Activated CD4-positive, alpha-beta memory T cell treated with anti-CD3 and anti-CD28 coated beads, Interleukin-2, amount 10 ng/mL, durations not matched to agents 7 days and 5 days (primary cell): ENCODE data around the gene LHFPL2. TPM values are rescaled to one million over a fixed set of nuclear protein-coding genes. Genes with fewer than 3 reads are reported as not detected.

Source experiments
- CTCF ChIA-PET: fragments of 350-600 bp; sonication (Branson Sonifier 250); formaldehyde crosslinking; loops from one replicate; lab custom pipeline; 2021; ENCODE audit warnings: antibody characterized with exemption, inconsistent platforms; lab: Charles Lee
- POLR2A ChIA-PET: fragments of 350-600 bp; sonication (Branson Sonifier 250); formaldehyde crosslinking; loops from one replicate; lab custom pipeline; 2021; ENCODE audit warnings: antibody characterized with exemption; lab: Charles Lee
- DNase-seq: peaks from one replicate; pipeline ENCODE4 v3.0.0-alpha.2; 2020
- H3K27ac Mint-ChIP-seq: one replicate; pipeline ENCODE4 v1.8.0; 2021; ENCODE audit warnings: mild to moderate bottlenecking, mixed read lengths
- H3K27me3 Mint-ChIP-seq: one replicate; pipeline ENCODE4 v1.8.0; 2021; ENCODE audit warnings: mixed read lengths
- H3K36me3 Mint-ChIP-seq: one replicate; pipeline ENCODE4 v1.8.0; 2021; ENCODE audit warnings: low read depth, mixed read lengths
- H3K4me1 Mint-ChIP-seq: one replicate; pipeline ENCODE4 v1.8.0; 2021; ENCODE audit warnings: mixed read lengths
- H3K4me3 Mint-ChIP-seq: one replicate; pipeline ENCODE4 v1.8.0; 2021; ENCODE audit warnings: mild to moderate bottlenecking, mixed read lengths
- H3K9me3 Mint-ChIP-seq: one replicate; pipeline ENCODE4 v1.8.0; 2021; ENCODE audit warnings: mixed read lengths
- total RNA-seq, 2 experiments: library from RNA; stranded (reverse); gene quantifications; one replicate each; pipeline ENCODE4 v1.2.3, GENCODE V29; 2021

Gene LHFPL2
- total RNA-seq, 2 experiments from 2014 or later = 0.18 to 0.30 TPM

DNA sequence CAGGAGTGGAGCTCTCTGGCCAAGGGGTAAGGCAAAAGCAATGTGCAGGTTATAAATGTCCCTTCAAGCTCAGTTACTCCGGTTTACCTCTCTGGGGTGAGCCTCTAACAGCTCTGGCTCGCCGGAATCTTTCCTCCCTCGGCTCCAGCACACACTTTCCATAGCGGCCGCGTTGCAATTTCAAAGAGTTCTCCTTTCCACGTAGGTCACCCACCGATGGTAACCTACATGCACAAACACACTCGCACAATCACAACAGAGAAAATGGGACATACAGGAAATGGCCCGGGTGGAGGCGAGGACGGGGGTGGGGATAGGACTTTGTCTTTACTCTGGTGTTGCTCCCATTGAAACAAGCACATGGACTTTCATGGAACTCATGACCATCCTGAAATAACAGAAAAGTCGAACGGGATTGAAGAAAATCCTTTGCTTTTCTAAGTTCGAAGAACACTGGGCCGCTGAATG is 1.2 kb downstream of the LHFPL2 start:
- no peak for DNase-seq
- ChIA-PET POLR2A (interaction anchor here (0.9 kb wide), 1 partner anchor 265 kb away, joined by 3 read pairs; no protein-coding TSS in a partner anchor), CTCF (no interaction called here)
- H3K27ac Mint-ChIP-seq = no peak overlapping the region
- peaks cover 13% of the 10 kb centered on the region for H3K4me1 Mint-ChIP-seq
- no peaks in the 10 kb centered on the region for H3K9me3 Mint-ChIP-seq
- peaks cover 3% of the 10 kb centered on the region for H3K36me3 Mint-ChIP-seq
- H3K27me3 Mint-ChIP-seq = peaks cover 49% of the 10 kb centered on the region
- H3K4me3 Mint-ChIP-seq = peak overlapping the region; percentile 59

DNA sequence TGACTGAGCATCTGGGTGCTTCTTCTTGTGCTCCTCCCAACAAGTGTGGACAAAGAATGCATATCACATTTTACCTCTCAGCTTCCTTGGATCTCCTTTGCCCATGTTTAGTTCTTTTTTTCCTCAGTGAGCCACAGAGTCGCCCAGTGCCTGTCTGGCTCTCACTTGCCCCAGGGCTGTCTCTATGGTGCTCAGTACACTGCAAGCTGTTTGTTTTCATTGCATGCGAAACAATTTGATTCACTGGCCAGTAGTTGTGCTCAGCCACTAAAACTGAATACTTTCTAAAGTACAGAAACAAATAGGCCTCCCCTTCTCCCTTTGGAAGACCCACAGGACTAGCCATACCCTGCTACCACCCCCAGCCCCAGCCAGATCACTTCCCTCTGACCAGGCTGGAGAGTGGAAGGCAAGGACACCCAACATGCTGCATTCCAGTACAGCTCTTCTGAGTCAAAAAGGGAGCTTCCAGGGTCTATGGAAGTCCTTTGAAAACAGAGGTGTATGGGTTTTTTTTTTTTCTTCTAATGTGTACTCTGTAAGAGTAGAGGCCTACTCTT is 3.8 kb downstream of the LHFPL2 start:
- ChIA-PET CTCF (no interaction called here), POLR2A (no interaction called here)
- peaks cover 2% of the 10 kb centered on the region for H3K36me3 Mint-ChIP-seq
- no peak overlapping the region for H3K27ac Mint-ChIP-seq
- H3K4me3 Mint-ChIP-seq = no peak overlapping the region
- no peaks in the 10 kb centered on the region for H3K9me3 Mint-ChIP-seq
- H3K27me3 Mint-ChIP-seq = peaks cover 45% of the 10 kb centered on the region
- H3K4me1 Mint-ChIP-seq = peaks cover 10% of the 10 kb centered on the region
- DNase-seq = no peak

DNA sequence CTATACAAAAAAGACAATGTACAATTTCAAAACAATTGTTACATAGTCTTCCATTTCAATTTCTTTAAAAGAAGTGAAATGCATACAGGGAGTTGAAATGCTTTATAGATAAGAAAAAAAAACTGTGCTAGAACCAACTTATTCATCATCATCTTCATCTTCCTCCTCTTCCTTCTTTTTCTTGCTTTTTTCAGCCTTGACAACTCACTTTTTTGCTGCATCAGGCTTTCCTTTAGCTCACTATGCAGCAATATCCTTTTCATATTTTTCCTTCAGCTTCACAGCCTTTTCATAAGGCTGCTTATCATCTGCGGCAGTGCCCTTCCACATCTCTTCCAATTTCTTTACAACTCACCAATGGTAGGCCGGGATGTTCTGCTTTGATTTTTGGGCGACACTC is 4.4 kb downstream of the LHFPL2 start:
- no peaks in the 10 kb centered on the region for H3K36me3 Mint-ChIP-seq
- no peak overlapping the region for H3K4me3 Mint-ChIP-seq
- no peak overlapping the region for H3K27ac Mint-ChIP-seq
- H3K9me3 Mint-ChIP-seq = no peaks in the 10 kb centered on the region
- H3K27me3 Mint-ChIP-seq = peaks cover 44% of the 10 kb centered on the region
- ChIA-PET POLR2A (no interaction called here), CTCF (no interaction called here)
- H3K4me1 Mint-ChIP-seq = peaks cover 8% of the 10 kb centered on the region
- no peak for DNase-seq

DNA sequence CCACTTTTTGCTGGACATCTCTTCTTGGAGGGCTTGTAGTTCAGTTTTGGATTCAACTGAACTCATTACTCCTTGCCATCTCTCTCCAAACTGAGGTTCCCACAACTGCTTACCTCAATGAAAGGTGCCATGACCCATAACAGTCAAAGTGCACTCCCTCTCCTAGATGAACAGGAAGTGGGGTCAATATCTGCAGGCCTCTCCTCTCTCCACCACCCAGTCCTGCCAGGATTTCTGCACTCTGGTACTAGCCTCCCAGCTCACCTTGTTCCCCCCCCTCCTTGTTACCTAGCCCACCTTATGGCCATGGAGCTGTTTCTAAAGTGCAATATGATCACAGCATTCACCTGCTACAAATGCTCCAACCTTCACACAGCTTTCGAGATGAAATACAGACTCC is 5.9 kb downstream of the LHFPL2 start:
- Mint-ChIP-seq H3K4me3 (no peak overlapping the region), H3K27me3 (peaks cover 45% of the 10 kb centered on the region), H3K36me3 (no peaks in the 10 kb centered on the region), H3K4me1 (peaks cover 7% of the 10 kb centered on the region), H3K9me3 (no peaks in the 10 kb centered on the region), H3K27ac (no peak overlapping the region)
- ChIA-PET CTCF (no interaction called here), POLR2A (no interaction called here)
- DNase-seq = no peak

DNA sequence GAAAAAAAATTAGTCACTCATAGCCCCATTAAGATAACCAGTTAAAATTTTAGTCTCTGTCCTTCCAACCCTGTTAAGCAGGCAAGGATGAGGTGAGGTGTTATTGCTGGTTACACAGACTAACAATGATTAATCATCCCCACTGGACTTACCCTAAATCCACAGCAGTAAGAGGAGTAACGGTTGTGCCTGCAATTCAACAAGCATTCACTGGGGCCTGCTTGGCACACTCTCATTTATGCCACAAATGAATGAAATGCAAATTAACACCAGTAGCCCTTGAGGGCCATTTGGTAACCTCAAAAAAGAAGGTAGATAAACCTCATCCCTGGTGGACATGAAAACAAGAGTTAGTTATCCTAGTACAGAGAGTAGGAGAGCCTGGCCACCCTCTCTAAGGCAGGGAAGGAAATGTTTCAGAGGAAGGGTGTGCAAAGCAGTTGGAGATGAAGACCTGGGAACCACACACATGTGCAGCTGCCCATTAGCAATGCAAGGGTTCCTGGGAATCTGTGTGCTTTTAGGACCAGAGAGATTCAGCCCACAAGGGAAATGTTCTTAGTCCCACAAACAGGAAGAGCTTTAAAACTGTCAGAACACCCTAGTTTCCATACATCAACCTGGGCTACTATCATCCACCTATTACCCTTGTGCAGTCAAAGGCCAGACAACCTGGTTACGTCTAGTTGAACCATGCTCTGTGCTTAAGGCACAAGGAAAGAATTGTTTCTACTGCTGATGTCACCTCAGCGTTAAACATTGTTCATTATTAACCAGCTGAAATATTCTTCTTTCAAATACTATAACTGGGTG is 7.7 kb downstream of the LHFPL2 start:
- Mint-ChIP-seq H3K4me3 (no peak overlapping the region), H3K9me3 (no peaks in the 10 kb centered on the region), H3K36me3 (no peaks in the 10 kb centered on the region), H3K27ac (no peak overlapping the region), H3K27me3 (peaks cover 30% of the 10 kb centered on the region), H3K4me1 (no peaks in the 10 kb centered on the region)
- DNase-seq = no peak
- ChIA-PET CTCF (interaction anchor here (0.6 kb wide), 1 partner anchor 1217 kb away, joined by 4 read pairs; no protein-coding TSS in a partner anchor), POLR2A (no interaction called here)

DNA sequence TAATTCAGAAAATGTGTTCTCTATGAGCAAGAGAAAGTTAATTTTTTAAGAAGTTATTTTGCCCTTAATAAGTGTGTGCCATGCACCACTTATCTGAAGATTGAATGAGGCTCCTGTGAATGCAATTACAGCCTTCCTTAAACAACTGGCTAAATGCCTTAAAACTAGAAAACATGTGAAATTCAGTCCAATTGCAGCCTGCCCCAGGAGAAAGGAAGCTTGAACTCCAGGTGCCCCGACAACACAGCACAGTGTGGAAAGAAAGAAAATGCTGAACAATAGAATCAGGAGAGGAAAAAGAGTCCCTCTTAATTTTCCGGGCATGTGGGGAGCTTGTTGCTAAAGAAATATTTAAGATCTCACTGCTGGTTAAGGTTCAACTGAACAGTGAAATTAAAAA is 8.8 kb downstream of the LHFPL2 start:
- H3K4me3 Mint-ChIP-seq = no peak overlapping the region
- CTCF ChIA-PET = no interaction called here

DNA sequence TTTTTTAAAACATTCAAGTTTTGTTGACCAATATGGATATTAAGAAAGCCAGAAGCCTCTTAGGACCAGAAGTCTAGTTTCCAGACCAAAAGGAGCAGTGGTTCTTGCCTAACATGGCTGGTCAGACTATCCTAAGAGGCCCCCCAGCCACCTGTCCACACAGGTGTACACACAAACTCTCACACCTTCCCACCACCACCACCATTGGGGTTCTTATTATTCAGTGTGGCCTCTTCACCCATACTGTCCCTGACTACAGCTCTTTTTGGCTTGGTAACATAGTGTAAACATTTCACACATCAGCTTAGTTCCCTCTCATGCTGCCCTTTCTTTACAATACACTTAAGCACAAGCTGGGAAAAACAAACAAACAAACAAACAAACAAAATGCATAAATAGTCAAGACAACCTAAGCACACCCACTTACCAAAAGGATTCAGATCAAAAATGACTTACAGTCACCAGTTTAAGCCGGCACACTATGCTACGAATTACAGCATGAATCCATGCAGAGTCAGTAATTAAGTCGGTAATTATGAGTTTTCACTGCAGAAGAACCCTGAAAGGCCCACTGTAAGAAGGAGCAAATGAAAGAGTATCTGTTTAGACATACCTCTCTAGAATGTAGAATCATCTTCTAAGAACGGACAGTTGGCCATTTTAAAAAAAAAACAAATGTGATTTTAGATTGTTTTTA is 9.5 kb downstream of the LHFPL2 start:
- H3K9me3 Mint-ChIP-seq = no peaks in the 10 kb centered on the region
- no peaks in the 10 kb centered on the region for H3K4me1 Mint-ChIP-seq
- H3K36me3 Mint-ChIP-seq = no peaks in the 10 kb centered on the region
- H3K4me3 Mint-ChIP-seq = no peak overlapping the region
- peaks cover 27% of the 10 kb centered on the region for H3K27me3 Mint-ChIP-seq
- POLR2A ChIA-PET = no interaction called here
- CTCF ChIA-PET = no interaction called here
- DNase-seq = no peak
- H3K27ac Mint-ChIP-seq = no peak overlapping the region

More for the DNA sequence above, 8.8 kb downstream of the LHFPL2 start:
- Mint-ChIP-seq H3K4me1 (no peaks in the 10 kb centered on the region), H3K36me3 (no peaks in the 10 kb centered on the region), H3K9me3 (no peaks in the 10 kb centered on the region), H3K27me3 (peaks cover 30% of the 10 kb centered on the region), H3K27ac (no peak overlapping the region)
- DNase-seq = no peak
- POLR2A ChIA-PET = no interaction called here

DNA sequence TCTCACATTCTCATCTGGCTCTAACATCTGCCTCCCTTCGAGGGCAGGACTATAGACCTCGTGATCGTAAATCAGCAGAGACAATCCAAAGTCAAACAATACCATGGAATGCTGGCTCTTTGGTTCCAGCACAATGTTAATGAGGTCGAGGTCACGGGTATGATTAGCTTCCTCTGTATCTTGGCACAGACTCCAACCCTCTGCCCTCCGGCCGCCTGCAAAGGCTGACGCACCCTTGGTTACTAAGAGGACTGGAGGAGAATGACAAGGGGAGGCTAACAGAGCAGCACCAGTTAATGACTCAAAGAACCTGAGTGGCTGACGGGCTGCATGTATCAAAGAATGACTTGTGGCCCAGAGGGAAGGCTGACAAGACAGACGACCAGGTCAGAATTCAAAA is 10.1 kb downstream of the LHFPL2 start:
- DNase-seq = no peak
- no peak overlapping the region for H3K27ac Mint-ChIP-seq
- ChIA-PET POLR2A (no interaction called here), CTCF (no interaction called here)
- H3K9me3 Mint-ChIP-seq = no peaks in the 10 kb centered on the region
- peaks cover 26% of the 10 kb centered on the region for H3K27me3 Mint-ChIP-seq
- no peaks in the 10 kb centered on the region for H3K4me1 Mint-ChIP-seq
- H3K4me3 Mint-ChIP-seq = no peak overlapping the region
- H3K36me3 Mint-ChIP-seq = no peaks in the 10 kb centered on the region

DNA sequence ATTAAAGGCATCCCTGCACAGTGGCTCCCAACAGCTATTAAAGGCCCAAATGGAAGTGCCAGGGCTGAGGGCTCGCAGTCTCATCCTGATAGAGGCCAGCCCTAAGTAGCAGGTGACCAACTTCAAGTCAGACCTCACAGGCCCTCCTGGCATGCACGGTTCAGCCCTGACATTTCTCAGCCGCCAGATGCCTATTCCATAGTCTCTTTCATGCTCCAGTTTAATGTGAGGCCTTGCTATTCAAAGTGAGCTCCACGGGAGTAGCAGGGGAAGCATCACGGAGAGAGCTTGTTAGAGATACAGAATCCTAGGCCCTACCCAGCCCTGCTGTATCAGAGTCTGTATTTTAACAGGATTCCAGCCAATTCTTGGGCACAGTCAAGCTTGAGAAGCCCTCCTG is 11.1 kb downstream of the LHFPL2 start:
- ChIA-PET CTCF (no interaction called here), POLR2A (no interaction called here)
- Mint-ChIP-seq H3K27me3 (peaks cover 21% of the 10 kb centered on the region), H3K4me1 (no peaks in the 10 kb centered on the region), H3K9me3 (no peaks in the 10 kb centered on the region), H3K4me3 (no peak overlapping the region), H3K36me3 (no peaks in the 10 kb centered on the region), H3K27ac (no peak overlapping the region)
- no peak for DNase-seq

DNA sequence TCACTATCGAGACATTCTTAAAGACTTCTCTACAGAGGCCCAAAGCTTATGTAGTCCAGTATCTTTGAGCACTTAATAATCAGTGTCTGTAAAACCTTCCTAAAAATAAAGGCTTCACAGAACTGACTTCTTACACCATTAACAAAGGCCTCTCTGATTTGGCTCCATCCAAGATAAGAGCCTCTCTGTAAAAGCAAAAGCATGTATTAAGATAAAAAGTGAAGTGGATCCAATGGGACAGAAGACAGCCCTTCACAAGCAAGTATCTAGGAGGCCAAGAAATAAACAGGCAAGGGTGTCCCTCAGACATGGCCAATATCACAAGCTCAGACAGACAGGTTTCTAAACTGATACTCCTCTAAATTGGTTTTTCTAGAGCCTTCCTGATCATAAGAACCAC is 11.9 kb downstream of the LHFPL2 start:
- Mint-ChIP-seq H3K36me3 (no peaks in the 10 kb centered on the region), H3K27me3 (peaks cover 17% of the 10 kb centered on the region), H3K27ac (no peak overlapping the region), H3K9me3 (no peaks in the 10 kb centered on the region), H3K4me3 (no peak overlapping the region), H3K4me1 (no peaks in the 10 kb centered on the region)
- CTCF ChIA-PET = no interaction called here
- DNase-seq = no peak
- POLR2A ChIA-PET = no interaction called here

DNA sequence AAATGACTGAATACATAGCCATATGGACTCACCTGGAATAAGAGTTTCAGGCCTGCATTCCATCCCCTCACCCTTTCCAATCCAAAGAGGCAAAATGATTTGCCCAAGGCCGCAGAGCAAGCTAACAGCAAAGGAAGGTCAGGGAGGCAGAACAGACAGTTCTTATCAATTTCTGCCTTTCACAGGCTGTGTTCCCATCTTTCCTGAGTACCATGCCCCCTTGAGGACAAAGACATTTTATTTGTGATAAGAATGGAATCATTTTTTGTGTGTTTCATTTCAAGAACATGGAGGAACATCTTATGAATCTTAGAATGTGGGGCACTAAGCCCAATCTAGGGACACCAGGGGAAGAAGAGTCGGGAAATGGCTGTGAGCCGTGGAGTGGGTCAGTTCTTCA is 13.9 kb downstream of the LHFPL2 start:
- no peaks in the 10 kb centered on the region for H3K4me1 Mint-ChIP-seq
- H3K9me3 Mint-ChIP-seq = no peaks in the 10 kb centered on the region
- peaks cover 8% of the 10 kb centered on the region for H3K27me3 Mint-ChIP-seq
- DNase-seq = no peak
- no peak overlapping the region for H3K27ac Mint-ChIP-seq
- no peaks in the 10 kb centered on the region for H3K36me3 Mint-ChIP-seq
- ChIA-PET CTCF (no interaction called here), POLR2A (no interaction called here)
- H3K4me3 Mint-ChIP-seq = no peak overlapping the region

DNA sequence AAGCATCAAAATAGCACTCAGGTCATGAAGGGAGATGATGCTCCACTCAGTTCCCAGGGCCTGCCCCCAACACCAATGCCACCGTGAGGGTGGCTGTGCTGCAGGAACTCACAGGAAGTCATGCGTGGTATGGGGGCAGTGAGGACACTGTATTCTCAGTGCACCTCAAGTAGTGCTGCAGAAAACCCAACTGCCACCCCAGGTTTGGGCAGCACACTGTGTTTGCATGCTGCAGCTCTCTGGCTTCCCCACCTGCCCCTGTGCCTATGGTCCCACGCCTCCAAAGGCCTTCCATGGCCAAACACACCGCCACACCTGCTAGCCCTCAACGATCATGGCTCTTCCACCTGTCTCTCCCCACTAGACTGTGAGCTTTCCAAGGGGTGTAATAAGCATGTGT is 14.3 kb downstream of the LHFPL2 start:
- no peak for DNase-seq
- no peak overlapping the region for H3K27ac Mint-ChIP-seq
- H3K9me3 Mint-ChIP-seq = no peaks in the 10 kb centered on the region
- CTCF ChIA-PET = no interaction called here
- POLR2A ChIA-PET = no interaction called here
- no peaks in the 10 kb centered on the region for H3K4me1 Mint-ChIP-seq
- no peak overlapping the region for H3K4me3 Mint-ChIP-seq
- peaks cover 7% of the 10 kb centered on the region for H3K27me3 Mint-ChIP-seq
- H3K36me3 Mint-ChIP-seq = no peaks in the 10 kb centered on the region

DNA sequence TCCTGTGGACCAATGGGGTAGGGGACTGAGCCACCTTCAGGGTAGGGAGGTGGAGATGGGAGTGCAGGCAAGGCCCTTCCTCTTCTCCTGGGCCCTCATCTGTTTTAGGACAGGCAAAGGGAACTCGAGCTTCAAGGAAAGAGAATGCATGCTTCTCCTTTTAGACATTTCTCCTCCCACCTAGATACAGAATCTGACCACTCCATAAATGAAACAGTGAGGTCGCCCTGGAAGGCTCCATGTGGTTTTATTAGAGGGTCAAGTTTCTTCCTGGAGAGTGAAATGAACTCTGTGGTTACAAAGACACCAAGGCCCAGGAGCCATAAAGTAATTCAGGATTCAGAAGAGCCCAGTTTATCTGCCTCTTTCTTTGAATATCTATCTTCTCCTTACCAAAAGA is 14.9 kb downstream of the LHFPL2 start:
- Mint-ChIP-seq H3K36me3 (no peaks in the 10 kb centered on the region), H3K4me1 (no peaks in the 10 kb centered on the region), H3K9me3 (no peaks in the 10 kb centered on the region), H3K27me3 (peaks cover 4% of the 10 kb centered on the region), H3K27ac (no peak overlapping the region), H3K4me3 (no peak overlapping the region)
- POLR2A ChIA-PET = no interaction called here
- DNase-seq = no peak
- CTCF ChIA-PET = no interaction called here
